K562 treated with DMSO at 1 percent for 48 hours (cell line): ENCODE measurements around the gene FKBP2. TPM values are rescaled to one million over a fixed set of nuclear protein-coding genes. Genes with fewer than 3 reads are reported as not detected.

ENCODE experiments used
- total RNA-seq: library from RNA; unstranded; fragments of 300-600 nt; gene quantifications from 2 replicates; pipeline ENCODE4 v1.2.3, GENCODE V29; 2022; ENCODE audit warnings: low replicate concordance; ENCODE audit errors: extremely low read depth

The FKBP2 gene
- total RNA-seq: not detected in 2 replicates

GRCh38 chr11:64240435-64241240 lies at the start of gene FKBP2:
FKBP2 (plus strand) TSS chr11:64241095; CDS start chr11:64242388, 1,293 bp downstream.

DNA sequence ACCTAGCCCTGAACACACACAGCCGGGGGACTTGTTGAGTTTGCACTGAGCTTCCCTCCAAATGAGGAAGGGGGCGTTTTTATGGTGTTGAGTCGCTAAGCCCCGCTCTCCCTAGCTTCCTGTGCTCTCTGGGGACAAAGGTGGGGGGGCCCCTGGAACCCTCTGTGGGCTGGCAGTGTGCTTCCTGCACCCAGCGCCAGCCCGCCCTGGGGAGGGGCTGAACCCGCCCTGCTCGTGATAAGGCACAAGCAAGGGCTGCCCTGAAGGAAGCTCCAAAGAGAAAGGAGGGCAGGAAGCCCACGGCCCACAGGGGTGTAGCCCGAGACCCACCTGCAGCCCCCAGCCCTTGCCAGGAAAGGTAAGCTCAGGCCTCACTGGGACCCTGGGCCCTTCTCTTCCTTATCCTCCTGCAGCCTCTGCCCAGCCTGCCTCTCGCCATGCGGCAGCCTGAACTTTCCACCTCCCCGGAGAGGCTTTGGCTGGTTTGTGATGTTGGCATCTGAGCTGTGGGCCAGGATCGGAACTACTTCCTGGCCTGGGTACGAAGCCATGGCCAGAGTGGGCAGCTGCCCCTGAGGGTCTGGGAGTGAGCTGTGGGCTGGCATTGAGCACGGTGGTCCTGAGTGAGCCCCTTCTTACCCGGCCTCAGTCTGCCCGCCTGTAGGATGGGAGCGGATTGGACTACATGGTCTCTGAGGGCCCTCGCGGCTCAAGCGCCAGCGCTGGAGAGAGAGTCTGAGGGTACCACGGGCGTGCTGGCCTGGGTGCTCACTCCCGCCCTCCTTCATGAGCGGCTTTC lies 34.2 kb upstream of the FKBP2 start, which contains the start of gene FERMT3:
Gene FERMT3 (plus strand): TSS at position 265 of the 799 bp plus-strand sequence. CDS start 644 bp downstream, outside the sequence.

DNA sequence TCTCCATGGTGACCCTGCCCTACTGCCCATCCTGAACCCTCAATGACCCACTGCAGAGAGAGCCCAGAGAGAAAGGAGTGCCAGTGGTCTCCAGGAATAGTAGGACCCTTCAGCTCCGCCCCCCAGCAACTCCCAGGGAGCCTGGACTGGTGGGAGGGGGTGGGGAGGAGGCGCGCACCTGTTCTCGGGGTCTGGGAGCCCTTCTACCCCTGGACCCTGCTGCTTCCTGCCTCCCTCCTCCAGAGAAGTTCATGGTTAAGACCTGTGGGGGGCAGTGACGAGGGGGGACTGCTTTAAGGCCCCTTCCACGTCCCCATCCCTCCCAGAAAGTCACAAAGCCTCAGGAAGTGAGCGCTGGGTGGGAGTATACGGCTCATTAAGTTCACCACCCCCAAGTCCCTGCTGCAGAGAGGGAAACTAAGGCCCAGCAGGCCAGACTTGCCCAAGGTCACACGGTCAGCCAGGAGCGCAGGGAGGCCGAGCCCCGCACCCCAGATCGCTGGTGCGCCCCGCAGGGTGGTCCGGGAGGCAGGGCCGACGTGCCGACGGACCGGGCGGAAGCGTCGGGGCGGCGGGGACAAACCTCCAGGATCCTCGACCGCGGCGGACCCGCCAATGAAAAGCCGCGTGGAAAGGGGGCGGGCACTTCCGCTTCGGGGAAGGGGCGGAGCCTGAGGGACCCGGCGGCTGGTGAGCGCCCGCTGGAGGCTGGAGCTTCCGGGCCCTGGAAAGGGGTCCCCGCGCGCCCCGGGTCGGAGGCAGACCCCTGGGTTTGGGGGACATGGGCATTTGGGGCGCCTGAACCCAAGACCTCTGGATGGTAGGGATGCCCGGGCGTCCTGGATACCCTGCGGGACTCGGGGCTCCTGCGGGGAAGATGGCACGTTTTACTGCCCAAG lies 15.0 kb upstream of the FKBP2 start, which contains the start of the genes NUDT22 and TRPT1:
Gene NUDT22 (plus strand): TSS at position 667 of the 899 bp plus-strand sequence. CDS start 379 bp downstream, outside the sequence.
Gene TRPT1 (minus strand): TSS at position 579 of the 899 bp plus-strand sequence. CDS start 326 bp downstream, at position 253.

DNA sequence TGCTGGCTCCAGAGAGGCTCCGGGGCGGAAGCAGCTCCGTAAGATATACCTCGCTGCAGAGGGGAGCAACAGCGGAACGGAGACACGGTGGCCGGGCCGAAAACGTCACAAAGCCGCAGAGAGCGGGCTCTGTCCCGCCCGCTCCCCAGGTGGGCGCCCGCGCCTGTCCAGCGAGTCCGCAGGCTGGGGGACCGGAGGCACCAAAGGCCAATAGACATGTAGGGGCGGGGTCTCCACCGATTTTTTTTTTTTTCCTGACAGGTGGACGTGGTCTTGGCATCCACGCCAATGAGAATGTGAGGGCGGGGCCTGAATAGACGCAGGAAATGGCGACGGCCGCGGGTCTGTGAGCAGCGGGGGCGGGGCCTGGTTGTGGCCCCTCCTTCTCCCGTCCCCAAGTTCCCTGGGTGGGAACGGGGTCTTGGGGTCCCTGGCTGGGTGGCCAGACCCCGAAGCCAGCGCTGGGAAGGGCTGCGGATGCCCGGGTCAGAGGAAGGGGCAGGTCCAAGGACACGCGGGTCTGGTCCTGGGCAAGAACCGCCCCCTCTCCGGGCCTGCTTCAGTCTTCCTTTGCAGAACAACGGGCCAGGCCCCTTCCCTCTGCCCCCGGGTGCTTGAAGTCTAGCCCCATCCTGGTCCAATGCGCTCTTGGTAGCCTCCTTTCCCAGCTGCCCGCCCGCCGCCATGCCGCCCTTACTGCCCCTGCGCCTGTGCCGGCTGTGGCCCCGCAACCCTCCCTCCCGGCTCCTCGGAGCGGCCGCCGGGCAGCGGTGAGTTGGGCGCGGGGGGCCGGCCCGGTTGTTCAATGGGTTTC lies 10.5 kb upstream of the FKBP2 start, which contains the start of gene DNAJC4:
Gene DNAJC4 (plus strand): TSS at position 378 of the 814 bp plus-strand sequence. CDS start 307 bp downstream, at position 685.

GRCh38 chr11:64233913-64234586 lies 6.8 kb upstream of the FKBP2 start, which contains the start of gene VEGFB:
VEGFB (plus strand) TSS chr11:64234584; CDS start chr11:64234834, 250 bp downstream.

GRCh38 chr11:64246871-64247728 lies 6.2 kb downstream of the FKBP2 start, which contains the start of gene PPP1R14B:
PPP1R14B (minus strand) TSS chr11:64246943; CDS start chr11:64246673, 270 bp downstream.

DNA sequence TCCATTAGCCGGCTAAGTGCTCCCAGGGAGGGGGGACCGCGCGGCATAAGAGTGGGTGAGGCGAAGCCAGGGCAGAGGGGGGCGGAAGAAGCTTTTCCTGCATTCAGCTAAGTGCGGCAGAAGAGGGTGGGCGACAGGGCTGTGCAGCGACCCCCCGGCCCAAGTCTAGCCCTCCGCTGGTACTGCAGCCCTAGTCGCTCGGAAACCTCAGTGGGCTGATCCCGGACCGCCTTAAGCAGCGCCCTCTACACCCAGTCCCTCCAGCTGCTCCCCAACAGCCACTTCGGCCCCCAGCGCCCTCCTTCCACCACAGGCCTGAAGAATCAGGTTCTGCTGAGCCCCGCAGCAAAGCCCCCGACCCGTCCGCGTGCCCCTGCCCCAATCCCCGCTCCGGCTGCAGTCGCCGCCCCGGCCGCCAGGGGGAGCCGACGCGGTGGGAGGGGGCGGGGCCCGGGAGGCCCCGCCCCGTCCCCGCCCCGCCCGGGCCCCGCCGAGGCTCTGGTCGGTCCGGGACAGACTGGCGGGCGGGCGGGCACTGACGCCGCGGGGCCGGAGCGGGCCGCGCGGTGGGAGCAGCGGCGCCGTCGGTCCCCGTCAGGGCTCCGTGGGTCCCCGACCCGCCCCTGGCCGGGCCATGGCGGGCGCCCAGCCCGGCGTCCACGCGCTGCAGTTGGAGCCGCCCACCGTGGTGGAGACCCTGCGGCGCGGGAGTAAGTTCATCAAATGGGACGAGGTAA lies 10.3 kb downstream of the FKBP2 start, which contains the start of gene PLCB3:
Gene PLCB3 (plus strand): TSS at position 515 of the 737 bp plus-strand sequence. CDS start 120 bp downstream, at position 635.

GRCh38 chr11:64284048-64284961 lies 43.4 kb downstream of the FKBP2 start, which contains the start of gene BAD:
BAD (minus strand) TSS chr11:64284665; CDS start chr11:64284368, 297 bp downstream.

GRCh38 chr11:64284962-64285884 lies 44.3 kb downstream of the FKBP2 start, which contains the start of gene GPR137:
GPR137 (plus strand) TSS chr11:64285848; CDS start chr11:64286525, 677 bp downstream.

GRCh38 chr11:64291262-64291751 lies 50.4 kb downstream of the FKBP2 start, which contains the start of gene KCNK4:
KCNK4 (plus strand) TSS chr11:64291302; CDS start chr11:64293019, 1,717 bp downstream.

Other genes starting within 250 kb of the FKBP2 start
- gene FLRT1, start 205.2 kb upstream of the FKBP2 start, total RNA-seq: not detected in 2 replicates
- gene MACROD1, start 75.0 kb upstream of the FKBP2 start, total RNA-seq: not detected in 2 replicates
- not detected in 2 replicates for gene STIP1, start 54.9 kb upstream of the FKBP2 start, total RNA-seq
- gene FERMT3, start 34.4 kb upstream of the FKBP2 start, total RNA-seq: not detected in 2 replicates
- not detected in 2 replicates for gene TRPT1, start 14.9 kb upstream of the FKBP2 start, total RNA-seq
- gene NUDT22, start 14.8 kb upstream of the FKBP2 start, total RNA-seq: not detected in 2 replicates
- gene DNAJC4, start 10.5 kb upstream of the FKBP2 start, total RNA-seq: not detected in 2 replicates
- not detected in 2 replicates for gene VEGFB, start 6.5 kb upstream of the FKBP2 start, total RNA-seq
- gene PPP1R14B, start 5.8 kb downstream of the FKBP2 start, total RNA-seq: not detected in 2 replicates
- gene PLCB3, start 10.4 kb downstream of the FKBP2 start, total RNA-seq: not detected in 2 replicates
- gene BAD, start 43.6 kb downstream of the FKBP2 start, total RNA-seq: not detected in 2 replicates
- not detected in 2 replicates for gene GPR137, start 44.8 kb downstream of the FKBP2 start, total RNA-seq
- gene KCNK4, start 50.2 kb downstream of the FKBP2 start, total RNA-seq: not detected in 2 replicates
- not detected in 2 replicates for gene CATSPERZ, start 59.3 kb downstream of the FKBP2 start, total RNA-seq
- 647 TPM in 1 of 2 replicates, not detected in the other for gene ESRRA, start 64.4 kb downstream of the FKBP2 start, total RNA-seq
- gene TRMT112, start 76.5 kb downstream of the FKBP2 start, total RNA-seq: 1,561 TPM in 1 of 2 replicates, not detected in the other
- not detected in 2 replicates for gene PRDX5, start 77.0 kb downstream of the FKBP2 start, total RNA-seq
- not detected in 2 replicates for gene CCDC88B, start 99.1 kb downstream of the FKBP2 start, total RNA-seq
- gene RPS6KA4, start 118.1 kb downstream of the FKBP2 start, total RNA-seq: not detected in 2 replicates